Kasumi-1 (cell line): ENCODE results near the gene CSN3.

Source experiments
- DNase-seq, 2 experiments: peaks; one replicate each; lab custom pipeline; 2025; lab: John Stamatoyannopoulos, UW

CSN3 gene

DNA sequence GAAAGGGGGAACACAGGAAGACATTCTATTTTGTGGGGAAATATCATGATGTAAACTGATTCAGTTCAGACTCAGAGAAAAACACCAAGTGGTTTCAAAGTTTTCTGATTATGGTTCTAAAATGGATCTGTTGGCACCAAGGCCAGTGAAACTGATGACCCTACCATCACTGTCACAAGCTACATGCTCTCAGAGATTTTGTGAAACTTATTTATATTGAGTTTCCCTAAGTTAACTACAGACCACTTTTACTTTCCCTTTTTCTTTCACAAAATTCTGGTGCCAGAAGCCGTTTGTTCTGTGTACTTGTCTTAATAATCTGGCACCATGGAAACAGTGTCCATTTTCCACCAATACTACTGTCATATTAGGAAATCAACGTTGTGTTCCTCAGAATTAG is 48.9 kb downstream of the CSN3 start:
- no peak for DNase-seq

DNA sequence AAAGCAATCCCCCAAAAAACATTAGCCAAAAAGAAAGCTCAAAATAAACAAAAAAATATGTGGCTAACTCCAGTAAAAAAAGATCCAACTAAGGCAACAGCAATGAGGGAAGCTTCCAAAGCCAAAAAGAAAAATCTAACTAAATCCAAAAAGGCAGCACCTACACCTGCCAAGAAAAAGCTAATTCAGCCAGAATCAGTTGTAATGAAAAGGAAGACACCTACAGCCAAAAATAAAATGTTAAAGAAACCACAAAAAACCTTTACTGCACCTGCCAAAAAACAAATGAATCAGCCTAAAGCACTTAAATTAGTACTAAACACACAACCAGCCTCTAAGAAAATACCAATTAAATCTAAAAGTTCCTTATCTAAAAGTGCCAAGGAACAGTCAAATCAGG is 55.2 kb downstream of the CSN3 start:
- no peak for DNase-seq

- no peak for DNase-seq
Measured at GRCh38 chr4:70298051-70298450, 55.7 kb downstream of the CSN3 start.

DNA sequence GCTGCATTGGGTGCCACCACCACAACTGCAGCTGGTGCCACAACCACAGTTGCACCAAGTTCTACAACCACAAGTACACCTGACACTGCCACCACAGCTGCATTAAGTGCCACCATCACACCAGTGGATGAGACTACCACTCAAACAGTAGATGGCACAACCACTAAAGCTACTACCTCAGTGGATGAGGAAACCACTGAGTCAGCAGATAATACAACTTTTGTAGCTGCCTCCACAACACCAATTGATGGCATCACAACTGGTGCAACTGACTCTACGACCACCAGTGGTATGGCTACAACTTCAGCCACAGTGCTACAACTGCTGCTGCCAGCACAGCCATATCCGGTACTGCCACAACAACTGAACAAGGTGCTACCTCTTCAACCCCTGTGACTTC is 57.2 kb downstream of the CSN3 start:
- DNase-seq: no peak

DNA sequence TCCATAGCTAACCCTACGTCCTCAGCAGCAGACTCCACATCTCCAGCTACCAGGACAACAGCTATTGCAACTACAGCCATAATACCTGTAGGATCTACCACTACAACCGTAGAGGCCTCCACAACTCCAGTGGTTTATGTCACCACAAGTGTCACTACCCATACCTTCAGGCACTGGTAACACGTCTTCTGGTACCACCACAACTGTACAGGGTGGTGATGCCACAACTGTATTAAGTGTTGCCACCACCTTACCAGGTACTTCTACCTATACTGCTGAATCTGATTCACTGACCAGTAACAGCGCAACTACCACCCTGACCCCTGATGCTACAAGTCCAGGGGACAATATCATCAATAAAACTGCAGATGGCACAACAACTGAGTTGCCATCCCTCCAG is 57.8 kb downstream of the CSN3 start:
- DNase-seq: no peak
